ENCODE results near the gene MACROD1.
A peak's percentile ranks its signal among the peaks of the same experiment; 100 is the strongest.

The MACROD1 gene

GRCh38 chr11:64151337-64151736, 14.6 kb downstream of the MACROD1 start:
- no peak for DNase-seq (ENCODE audit: low read depth)
- no peak overlapping the region for H3K4me3 ChIP-seq (ENCODE audit: low read depth, low read length)
- no peak for TF ChIP-seq CTCF (IDR thresholded peaks at IDR 0.05; ENCODE audit: low read depth, low read length, missing control alignments)

GRCh38 chr11:64150481-64151239, 15.3 kb downstream of the MACROD1 start:
- TF ChIP-seq CTCF (IDR thresholded peaks at IDR 0.05; ENCODE audit: low read depth, low read length, missing control alignments): no peak
- no peak overlapping the region for H3K4me3 ChIP-seq (ENCODE audit: low read depth, low read length)
- no peak for DNase-seq (ENCODE audit: low read depth)

- no peak for TF ChIP-seq CTCF (IDR thresholded peaks at IDR 0.05; ENCODE audit: low read depth, low read length, missing control alignments)
- DNase-seq (ENCODE audit: low read depth): no peak
- no peak overlapping the region for H3K4me3 ChIP-seq (ENCODE audit: low read depth, low read length)
Observed at GRCh38 chr11:64150051-64150450, 15.9 kb downstream of the MACROD1 start.

GRCh38 chr11:64148917-64149617, 16.8 kb downstream of the MACROD1 start:
- DNase-seq (ENCODE audit: low read depth): no peak
- no peak overlapping the region for H3K4me3 ChIP-seq (ENCODE audit: low read depth, low read length)
- no peak for TF ChIP-seq CTCF (IDR thresholded peaks at IDR 0.05; ENCODE audit: low read depth, low read length, missing control alignments)

GRCh38 chr11:64148226-64148916, 17.5 kb downstream of the MACROD1 start:
- DNase-seq (ENCODE audit: low read depth): no peak
- H3K4me3 ChIP-seq (ENCODE audit: low read depth, low read length): no peak overlapping the region
- peak; percentile 87 for TF ChIP-seq CTCF (IDR thresholded peaks at IDR 0.05; ENCODE audit: low read depth, low read length, missing control alignments)

- H3K4me3 ChIP-seq (ENCODE audit: low read depth, low read length): no peak overlapping the region
- DNase-seq (ENCODE audit: low read depth): no peak
- peak; percentile 85 for TF ChIP-seq CTCF (IDR thresholded peaks at IDR 0.05; ENCODE audit: low read depth, low read length, missing control alignments)
Observed at GRCh38 chr11:64146036-64146955, 19.6 kb downstream of the MACROD1 start.
